GM18498 (cell line): ENCODE data around the gene KIR2DL4.
"Not testable (repeated sequence)": the region's sequence is repeated elsewhere in the genome, so short reads cannot be mapped to it uniquely, and the experiment has no call there.

ENCODE experiments used
- ATAC-seq: cut with Tn5 transposase; IDR thresholded peaks from one replicate; pipeline ENCODE4 v1.9.1; 2021; ENCODE audit warnings: mild to moderate bottlenecking, moderate library complexity; ENCODE audit not compliant: unreplicated experiment

Gene KIR2DL4

DNA sequence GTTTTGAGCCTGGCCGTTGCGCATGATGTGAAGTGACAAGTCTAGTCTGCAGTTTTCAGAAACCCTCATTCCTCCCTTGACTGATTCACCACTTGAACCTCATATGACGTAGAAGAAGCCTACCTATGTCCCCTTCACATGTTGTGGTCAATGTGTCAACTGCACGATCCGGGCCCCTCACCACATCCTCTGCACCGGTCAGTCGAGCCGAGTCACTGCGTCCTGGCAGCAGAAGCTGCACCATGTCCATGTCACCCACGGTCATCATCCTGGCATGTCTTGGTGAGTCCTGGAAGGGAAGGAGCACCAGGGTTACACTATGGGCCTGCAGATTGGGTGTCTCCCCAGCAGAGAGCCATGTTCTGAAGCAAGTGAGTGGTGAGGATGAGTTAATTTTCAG, at the start of gene KIR2DL4:
Gene KIR2DL4, plus strand, starts transcription at position 201 of the 400 bp plus-strand sequence. Its CDS starts 42 bp downstream, at position 243.
- ATAC-seq = no peak

DNA sequence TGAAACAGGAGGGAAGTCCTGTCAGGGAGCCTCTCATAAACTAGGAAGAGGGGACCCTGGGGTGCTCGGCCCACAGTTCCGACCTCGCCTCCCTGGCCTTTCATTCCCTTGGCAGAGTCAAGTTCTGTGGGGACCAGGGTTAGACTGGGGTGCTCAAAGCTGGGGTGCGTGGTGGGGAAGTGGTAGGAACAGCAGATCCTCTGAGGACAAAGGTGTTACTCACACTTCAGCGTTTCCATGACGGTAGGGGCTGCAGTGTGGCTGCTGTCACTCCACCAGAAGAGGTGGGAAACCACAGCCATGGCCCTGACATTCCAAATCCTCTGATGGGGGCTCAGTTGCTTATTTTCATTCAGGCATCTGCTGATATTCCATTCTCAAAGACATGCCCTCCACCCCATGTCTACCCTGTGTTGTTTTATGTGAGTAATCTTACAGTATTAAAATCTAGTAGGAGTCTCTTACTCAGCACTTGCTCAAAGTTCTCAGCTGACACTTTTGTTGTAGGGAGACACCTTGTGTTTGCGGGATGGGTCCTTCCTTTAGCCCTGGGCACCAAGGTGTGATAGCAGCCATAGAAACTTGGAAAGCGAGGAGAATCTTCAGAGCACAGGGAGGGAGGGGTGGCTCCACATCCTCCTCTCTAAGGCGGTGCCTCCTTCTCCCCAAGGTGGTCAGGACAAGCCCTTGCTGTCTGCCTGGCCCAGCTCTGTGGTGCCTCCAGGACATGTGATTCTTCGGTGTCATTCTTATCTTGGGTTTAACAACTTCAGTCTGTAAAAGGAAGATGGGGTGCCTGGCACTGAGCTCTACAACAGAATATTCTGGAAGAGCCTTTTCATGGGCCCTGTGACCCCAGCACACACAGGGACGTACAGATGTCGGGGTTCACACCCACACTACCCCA, 47.0 kb upstream of the KIR2DL4 start:
- ATAC-seq = not testable (repeated sequence)

DNA sequence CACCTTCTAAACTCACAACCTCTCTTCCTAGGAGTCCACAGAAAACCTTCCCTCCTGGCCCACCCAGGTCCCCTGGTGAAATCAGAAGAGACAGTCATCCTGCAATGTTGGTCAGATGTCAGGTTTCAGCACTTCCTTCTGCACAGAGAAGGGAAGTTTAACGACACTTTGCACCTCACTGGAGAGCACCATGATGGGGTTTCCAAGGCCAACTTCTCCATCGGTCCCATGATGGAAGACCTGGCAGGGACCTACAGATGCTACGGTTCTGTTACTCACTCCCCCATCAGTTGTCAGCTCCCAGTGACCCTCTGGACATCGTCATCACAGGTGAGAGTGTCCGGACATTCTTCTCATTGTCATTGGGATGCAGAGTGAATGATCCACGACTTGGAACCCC, 44.8 kb upstream of the KIR2DL4 start:
- not testable (repeated sequence) for ATAC-seq

DNA sequence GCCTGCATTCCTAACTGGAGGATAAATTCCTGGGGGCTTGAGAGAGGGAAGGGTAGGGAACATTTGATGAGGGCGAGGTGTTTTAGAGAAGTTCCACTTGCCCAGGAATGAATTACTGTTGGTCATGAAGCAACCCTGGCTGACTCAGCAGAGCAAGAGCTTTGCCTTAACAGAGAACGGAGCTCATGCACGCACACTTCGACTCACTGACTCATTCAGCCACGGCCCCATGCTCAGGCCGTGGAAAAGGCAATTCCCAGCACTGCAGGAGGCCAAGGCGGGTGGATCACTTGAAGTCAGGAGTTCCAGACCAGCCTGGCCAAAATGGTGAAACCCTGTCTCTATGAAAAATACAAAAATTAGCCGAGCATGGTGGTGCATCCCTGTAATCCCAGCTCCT, 39.2 kb upstream of the KIR2DL4 start:
- ATAC-seq = not testable (repeated sequence)

DNA sequence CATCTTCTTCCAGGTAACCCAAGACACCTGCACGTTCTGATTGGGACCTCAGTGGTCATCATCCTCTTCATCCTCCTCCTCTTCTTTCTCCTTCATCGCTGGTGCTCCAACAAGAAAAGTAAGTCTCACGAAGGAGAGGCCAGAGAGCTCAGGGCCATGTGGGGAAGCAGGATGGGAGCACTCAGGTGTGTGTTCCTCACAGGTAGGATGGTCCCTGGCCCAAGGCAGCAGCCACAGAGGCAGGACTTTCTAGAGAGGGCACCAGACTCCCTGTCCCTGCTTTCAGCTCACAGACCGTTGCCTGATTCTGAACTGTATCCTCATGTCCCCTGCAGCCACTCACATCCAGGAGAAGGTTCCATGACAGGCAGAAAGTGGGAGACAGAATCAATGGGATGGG, 36.9 kb upstream of the KIR2DL4 start:
- not testable (repeated sequence) for ATAC-seq

DNA sequence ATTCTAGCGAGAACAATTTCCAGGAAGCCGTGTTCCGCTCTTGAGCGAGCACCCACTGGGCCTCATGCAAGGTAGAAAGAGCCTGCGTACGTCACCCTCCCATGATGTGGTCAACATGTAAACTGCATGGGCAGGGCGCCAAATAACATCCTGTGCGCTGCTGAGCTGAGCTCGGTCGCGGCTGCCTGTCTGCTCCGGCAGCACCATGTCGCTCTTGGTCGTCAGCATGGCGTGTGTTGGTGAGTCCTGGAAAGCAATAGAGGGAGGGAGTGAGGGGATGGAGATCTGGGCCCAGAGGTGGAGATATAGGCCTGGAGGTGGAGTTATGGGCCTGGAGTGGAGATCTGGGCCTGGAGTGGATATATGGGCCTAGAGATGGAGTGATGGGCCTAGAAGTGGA, 33.8 kb upstream of the KIR2DL4 start, which contains the start of gene KIR2DL1:
Gene KIR2DL1, plus strand, starts transcription at position 148 of the 400 bp plus-strand sequence. Its CDS starts 58 bp downstream, at position 206.
- ATAC-seq = not testable (repeated sequence)

DNA sequence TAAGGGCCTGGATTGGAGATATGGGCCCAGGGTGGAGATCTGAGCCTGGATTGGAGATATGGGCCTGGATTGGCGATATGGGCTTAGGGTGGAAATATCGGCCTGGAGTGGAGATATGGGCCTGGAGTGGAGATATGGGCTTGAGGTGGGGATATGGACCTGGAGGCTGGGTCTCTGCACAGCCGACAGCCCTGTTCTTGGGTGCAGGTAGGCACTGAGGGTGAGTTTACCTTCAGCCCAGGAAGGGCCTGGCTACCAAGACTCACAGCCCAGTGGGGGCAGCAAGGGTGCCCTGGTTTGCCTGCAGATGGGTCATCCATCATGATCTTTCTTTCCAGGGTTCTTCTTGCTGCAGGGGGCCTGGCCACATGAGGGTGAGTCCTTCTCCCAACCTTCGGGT, 32.9 kb upstream of the KIR2DL4 start:
- not testable (repeated sequence) for ATAC-seq

DNA sequence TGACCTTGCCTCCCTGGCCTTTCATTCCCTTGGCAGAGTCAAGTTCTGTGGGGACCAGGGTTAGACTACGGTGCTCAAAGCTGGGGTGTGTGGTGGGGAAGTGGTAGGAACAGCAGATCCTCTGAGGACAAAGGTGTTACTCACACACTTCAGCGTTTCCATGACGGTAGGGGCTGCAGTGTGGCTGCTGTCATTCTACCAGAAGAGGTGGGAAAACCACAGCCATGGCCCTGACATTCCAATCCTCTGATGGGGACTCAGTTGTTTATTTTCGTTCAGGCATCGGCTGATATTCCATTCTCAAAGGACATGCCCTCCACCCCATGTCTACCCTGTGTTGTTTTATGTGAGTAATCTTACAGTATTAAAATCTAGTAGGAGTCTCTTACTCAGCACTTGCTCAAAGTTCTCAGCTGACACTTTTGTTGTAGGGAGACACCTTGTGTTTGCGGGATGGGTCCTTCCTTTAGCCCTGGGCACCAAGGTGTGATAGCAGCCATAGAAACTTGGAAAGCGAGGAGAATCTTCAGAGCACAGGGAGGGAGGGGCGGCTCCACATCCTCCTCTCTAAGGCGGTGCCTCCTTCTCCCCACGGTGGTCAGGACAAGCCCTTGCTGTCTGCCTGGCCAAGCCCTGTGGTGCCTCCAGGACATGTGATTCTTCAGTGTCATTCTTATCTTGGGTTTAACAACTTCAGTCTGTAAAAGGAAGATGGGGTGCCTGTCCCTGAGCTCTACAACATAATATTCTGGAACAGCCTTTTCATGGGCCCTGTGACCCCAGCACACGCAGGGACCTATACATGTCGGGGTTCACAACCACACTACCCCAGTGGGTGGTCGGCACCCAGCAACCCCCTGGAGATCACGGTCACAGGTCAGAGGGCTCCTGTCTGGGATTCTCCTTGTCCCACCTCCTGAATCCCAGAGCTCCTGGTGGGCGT, 32.1 kb upstream of the KIR2DL4 start:
- not testable (repeated sequence) for ATAC-seq

DNA sequence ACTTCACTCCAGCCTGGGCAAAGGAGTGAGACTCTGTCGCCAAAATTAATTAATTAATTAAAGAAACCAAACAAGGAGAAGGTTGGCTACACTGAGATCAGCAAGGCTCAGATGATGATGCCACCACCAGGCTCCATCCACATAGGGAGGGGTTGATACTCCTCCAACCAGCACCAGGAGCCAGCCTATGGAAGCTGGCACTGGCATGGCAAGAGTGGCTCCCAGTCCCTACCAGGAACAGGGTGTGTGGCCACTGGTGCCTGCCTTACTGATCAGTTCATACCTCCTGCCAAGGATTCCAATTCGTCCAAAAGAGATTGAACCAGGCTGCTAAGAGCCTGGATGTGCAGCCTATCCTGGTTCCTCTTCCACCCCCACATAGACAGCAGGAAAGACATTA, 30.7 kb upstream of the KIR2DL4 start:
- ATAC-seq = not testable (repeated sequence)

DNA sequence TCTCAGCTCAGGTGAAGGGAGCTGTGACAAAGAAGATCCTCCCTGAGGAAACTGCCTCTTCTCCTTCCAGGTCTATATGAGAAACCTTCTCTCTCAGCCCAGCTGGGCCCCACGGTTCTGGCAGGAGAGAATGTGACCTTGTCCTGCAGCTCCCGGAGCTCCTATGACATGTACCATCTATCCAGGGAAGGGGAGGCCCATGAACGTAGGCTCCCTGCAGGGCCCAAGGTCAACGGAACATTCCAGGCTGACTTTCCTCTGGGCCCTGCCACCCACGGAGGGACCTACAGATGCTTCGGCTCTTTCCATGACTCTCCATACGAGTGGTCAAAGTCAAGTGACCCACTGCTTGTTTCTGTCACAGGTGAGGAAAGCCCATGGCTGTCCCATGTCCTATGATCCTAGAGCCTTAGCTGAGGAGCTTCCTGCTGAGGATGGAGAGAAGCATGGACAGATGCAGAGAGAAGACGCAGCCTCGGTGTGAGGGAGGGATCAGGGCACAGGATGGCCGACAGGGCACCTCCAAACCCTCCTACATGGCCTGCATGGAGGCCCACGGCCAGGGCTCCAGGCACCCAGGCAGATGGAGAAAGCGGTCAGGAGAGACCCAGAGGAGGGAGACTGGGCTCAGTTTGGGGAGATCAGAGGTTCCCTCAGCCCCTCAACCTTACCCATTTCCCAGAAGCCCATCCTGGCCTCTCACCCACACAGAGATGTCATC, 28.2 kb upstream of the KIR2DL4 start:
- not testable (repeated sequence) for ATAC-seq

DNA sequence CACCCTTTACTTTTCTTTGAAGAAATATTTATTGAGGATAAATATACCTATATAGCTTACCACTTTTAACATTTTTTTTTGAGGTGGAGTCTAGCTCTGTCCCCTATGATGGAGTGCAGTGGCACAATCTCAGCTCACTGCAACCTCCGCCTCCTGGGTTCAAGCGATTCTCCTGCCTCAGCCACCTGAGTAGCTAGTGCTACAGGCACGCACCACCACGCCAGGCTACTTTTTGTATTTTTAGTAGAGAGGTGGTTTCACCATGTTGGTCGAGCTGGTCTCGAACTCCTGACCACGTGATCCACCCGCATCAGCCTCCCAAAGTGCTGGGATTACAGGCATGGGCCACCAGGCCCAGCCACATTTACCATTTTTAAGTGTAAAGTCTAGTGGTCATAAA, 27.6 kb upstream of the KIR2DL4 start:
- not testable (repeated sequence) for ATAC-seq

DNA sequence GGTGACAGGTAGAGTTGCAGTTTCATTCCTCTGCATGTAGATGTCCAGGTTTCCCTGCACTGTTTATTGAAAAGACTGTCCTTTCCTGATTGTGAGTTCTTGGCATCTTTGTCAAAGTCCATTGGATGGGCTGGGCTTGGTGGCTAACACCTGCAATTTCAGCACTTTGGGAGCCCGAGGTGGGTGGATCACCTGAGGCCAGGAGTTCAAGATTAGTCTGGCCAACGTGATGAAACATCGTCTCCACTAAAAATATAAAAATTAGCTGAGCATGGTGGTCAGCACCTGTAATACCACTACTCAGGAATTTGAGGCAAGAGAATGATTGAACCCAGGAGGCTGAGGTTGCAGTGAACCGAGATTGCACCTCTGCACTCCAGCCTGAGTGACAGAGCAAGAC, 25.6 kb upstream of the KIR2DL4 start:
- ATAC-seq = not testable (repeated sequence)

DNA sequence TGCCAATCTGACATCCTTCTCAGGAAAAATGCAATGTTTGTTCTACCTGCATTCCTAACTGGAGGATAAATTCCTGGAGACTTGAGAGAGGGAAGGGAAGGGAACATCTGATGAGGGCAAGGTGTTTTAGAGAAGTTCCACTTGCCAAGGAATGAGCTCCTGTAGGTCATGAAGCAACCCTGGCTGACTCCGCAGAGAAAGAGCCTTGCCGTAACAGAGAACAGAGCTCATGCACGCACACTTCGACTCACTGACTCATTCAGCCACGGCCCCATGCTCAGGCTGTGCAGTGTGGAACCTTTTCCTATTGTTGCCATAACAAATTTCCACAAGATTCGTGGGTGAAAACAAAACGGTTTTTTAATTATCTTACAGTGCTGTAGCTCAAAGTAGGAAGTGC, 24.5 kb upstream of the KIR2DL4 start:
- not testable (repeated sequence) for ATAC-seq

DNA sequence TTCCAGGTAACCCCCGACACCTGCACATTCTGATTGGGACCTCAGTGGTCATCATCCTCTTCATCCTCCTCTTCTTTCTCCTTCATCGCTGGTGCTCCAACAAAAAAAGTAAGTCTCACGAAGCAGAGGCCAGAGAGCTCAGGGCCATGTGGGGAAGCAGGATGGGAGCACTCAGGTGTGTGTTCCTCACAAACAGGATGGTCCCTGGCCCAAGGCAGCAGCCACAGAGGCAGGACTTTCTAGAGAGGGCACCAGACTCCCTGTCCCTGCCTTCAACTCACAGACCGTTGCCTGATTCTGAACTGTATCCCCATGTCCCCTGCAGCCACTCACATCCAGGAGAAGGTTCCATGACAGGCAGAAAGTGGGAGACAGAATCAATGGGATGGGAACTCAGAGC, 20.5 kb upstream of the KIR2DL4 start:
- not testable (repeated sequence) for ATAC-seq

DNA sequence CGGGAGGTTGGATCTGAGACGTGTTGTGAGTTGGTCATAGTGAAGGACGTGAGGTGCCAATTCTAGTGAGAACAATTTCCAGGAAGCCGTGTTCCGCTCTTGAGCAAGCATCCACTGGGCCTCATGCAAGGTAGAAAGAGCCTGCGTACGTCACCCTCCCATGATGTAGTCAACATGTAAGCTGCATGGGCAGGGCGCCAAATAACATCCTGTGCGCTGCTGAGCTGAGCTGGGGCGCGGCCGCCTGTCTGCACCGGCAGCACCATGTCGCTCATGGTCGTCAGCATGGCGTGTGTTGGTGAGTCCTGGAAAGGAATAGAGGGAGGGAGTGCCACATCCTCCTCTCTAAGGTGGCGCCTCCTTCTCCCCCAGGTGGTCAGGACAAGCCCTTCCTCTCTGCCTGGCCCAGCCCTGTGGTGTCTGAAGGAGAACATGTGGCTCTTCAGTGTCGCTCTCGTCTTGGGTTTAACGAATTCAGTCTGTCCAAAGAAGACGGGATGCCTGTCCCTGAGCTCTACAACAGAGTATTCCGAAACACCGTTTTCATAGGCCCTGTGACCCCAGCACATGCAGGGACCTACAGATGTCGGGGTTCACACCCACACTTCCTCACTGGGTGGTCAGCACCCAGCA, 17.2 kb upstream of the KIR2DL4 start:
- ATAC-seq = not testable (repeated sequence)

DNA sequence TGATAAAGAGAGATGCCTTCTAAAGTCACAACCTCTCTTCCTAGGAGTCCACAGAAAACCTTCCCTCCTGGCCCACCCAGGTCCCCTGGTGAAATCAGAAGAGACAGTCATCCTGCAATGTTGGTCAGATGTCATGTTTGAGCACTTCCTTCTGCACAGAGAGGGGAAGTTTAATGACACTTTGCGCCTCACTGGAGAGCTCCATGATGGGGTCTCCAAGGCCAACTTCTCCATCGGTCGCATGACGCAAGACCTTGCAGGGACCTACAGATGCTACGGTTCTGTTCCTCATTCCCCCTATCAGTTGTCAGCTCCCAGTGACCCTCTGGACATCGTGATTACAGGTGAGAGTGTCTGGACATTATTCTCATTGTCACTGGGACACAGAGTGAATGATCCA, 15.3 kb upstream of the KIR2DL4 start:
- not testable (repeated sequence) for ATAC-seq

DNA sequence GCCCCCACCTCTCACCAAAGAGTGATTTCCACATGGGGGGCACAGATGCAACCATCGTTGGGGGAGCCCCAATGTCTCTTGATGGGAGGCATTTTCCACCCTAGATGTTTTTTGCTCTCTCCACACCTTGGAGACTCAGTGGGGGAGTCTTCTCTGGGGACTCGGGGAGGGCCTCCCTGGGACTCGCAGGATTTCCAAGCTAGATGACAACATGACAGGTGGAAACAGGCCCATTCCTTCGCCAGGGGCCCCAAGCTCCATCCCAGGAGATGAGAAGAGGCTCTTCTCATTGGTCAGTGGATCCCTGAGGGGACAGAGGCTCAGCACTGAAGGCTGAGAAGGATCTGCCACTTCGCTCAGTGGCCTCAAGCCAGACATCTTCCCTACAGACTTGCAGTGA, 12.7 kb upstream of the KIR2DL4 start:
- ATAC-seq = no peak

DNA sequence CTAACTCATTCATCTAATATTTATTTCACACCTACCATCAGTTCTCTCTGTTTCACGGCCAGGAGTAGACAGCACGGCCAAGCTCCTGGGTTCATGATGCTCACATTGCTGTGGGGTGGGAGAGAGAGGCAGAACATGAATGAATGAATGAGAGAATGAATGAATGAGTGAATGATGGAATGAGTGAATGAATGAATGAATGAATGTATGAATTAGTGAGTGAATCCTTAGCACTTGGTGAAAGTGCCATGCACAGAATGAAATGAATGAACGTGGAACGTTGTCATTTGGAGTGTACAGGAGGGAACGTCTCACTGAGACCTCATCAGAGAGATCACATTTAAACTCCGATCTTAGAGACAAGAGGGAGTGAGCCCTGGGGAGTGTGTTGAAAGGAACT, 11.9 kb upstream of the KIR2DL4 start:
- no peak for ATAC-seq

DNA sequence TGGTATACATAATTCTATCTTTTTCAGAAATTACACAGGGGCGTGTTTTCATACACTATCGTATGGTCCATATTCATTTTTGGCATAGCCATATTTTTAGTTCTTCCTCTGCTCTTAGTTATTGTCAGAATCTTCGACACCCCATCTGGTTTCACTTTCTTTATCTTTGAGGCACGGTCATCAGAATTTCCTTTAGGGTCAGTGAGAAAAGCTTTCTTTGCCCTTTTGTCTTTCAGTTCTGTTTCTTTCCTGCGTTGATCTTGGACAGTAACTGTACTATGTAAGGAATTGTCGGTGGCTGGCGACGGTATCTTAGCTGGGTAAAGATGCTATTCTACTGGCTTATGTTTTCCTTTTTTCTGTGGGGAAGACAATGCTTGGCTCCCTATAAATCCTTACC, 10.6 kb upstream of the KIR2DL4 start:
- no peak for ATAC-seq

DNA sequence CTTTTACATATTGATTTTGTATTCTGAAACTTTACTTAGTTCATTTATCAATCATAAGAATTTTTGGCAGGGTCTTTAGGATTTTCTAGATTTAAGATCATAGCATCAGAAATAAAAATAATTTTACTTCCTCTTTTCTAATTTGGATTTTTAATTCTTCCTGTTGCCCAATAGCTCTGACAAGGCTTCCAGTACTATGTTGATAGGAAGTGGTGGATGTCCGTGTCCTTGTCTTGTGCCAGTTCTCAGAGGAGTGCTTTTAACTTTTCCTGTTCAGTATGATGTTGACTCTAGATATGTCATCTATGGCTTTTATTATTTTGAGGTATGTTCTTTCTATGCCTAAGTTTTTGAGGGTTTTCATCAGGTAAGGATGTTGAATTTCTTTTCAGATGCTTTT, 7.7 kb upstream of the KIR2DL4 start:
- no peak for ATAC-seq
